ENCODE measurements around the gene DLX6.

Gene DLX6

GRCh38 chr7:97003262-97004246, 1.8 kb upstream of the DLX6 start:
- Histone ChIP-seq H4K20me1 (ENCODE audit: insufficient read depth, low read length) (no peaks in the 10 kb centered on the region), H3K36me3 (replicated peaks; ENCODE audit: low read depth, low read length) (no peaks in the 10 kb centered on the region), H3K79me2 (ENCODE audit: low read length) (no peaks in the 10 kb centered on the region), H3K4me1 (ENCODE audit: low read length) (no peaks in the 10 kb centered on the region), H3K9ac (ENCODE audit: low read length) (no peak overlapping the region), H3K27me3 (ENCODE audit: low read depth, low read length) (peaks cover 4% of the 10 kb centered on the region; the same call in 1 of the 2 replicates), H2AFZ (ENCODE audit: low read depth, low read length) (no peak overlapping the region), H3K27ac (ENCODE audit: low read length) (no peak overlapping the region), H3K4me2 (ENCODE audit: low read length) (no peak overlapping the region), H3K4me3 (ENCODE audit: low read length) (no peak overlapping the region), H3K9me3 (ENCODE audit: insufficient read depth, low read length) (no peaks in the 10 kb centered on the region)
- TF ChIP-seq CTCF (IDR thresholded peaks at IDR 0.05; ENCODE audit: low read depth, low read length) (no peak), EZH2phosphoT487 (IDR thresholded peaks at IDR 0.05; ENCODE audit: low read depth) (no peak)

GRCh38 chr7:97004247-97005182, 838 bp upstream of the DLX6 start:
- H3K27ac ChIP-seq (ENCODE audit: low read length) = no peak overlapping the region

GRCh38 chr7:97006055-97006815, 882 bp downstream of the DLX6 start:
- Histone ChIP-seq H3K4me2 (ENCODE audit: low read length) (no peak overlapping the region), H3K4me3 (ENCODE audit: low read length) (no peak overlapping the region), H3K79me2 (ENCODE audit: low read length) (no peaks in the 10 kb centered on the region), H3K27me3 (ENCODE audit: low read depth, low read length) (peaks cover 9% of the 10 kb centered on the region), H3K4me1 (ENCODE audit: low read length) (no peaks in the 10 kb centered on the region), H3K9me3 (ENCODE audit: insufficient read depth, low read length) (no peaks in the 10 kb centered on the region), H2AFZ (ENCODE audit: low read depth, low read length) (no peak overlapping the region), H3K27ac (ENCODE audit: low read length) (no peak overlapping the region), H3K36me3 (replicated peaks; ENCODE audit: low read depth, low read length) (no peaks in the 10 kb centered on the region), H4K20me1 (ENCODE audit: insufficient read depth, low read length) (no peaks in the 10 kb centered on the region), H3K9ac (ENCODE audit: low read length) (no peak overlapping the region)
- TF ChIP-seq EZH2phosphoT487 (IDR thresholded peaks at IDR 0.05; ENCODE audit: low read depth) (no peak), CTCF (IDR thresholded peaks at IDR 0.05; ENCODE audit: low read depth, low read length) (no peak)

More at GRCh38 chr7:97004247-97005182, 838 bp upstream of the DLX6 start:
- Histone ChIP-seq H3K79me2 (ENCODE audit: low read length) (no peaks in the 10 kb centered on the region), H3K4me1 (ENCODE audit: low read length) (no peaks in the 10 kb centered on the region), H3K9me3 (ENCODE audit: insufficient read depth, low read length) (no peaks in the 10 kb centered on the region), H3K4me2 (ENCODE audit: low read length) (no peak overlapping the region), H3K36me3 (replicated peaks; ENCODE audit: low read depth, low read length) (no peaks in the 10 kb centered on the region), H4K20me1 (ENCODE audit: insufficient read depth, low read length) (no peaks in the 10 kb centered on the region), H2AFZ (ENCODE audit: low read depth, low read length) (no peak overlapping the region), H3K4me3 (ENCODE audit: low read length) (no peak overlapping the region), H3K27me3 (ENCODE audit: low read depth, low read length) (peaks cover 4% of the 10 kb centered on the region; the same call in 1 of the 2 replicates), H3K9ac (ENCODE audit: low read length) (no peak overlapping the region)
- TF ChIP-seq CTCF (IDR thresholded peaks at IDR 0.05; ENCODE audit: low read depth, low read length) (no peak), EZH2phosphoT487 (IDR thresholded peaks at IDR 0.05; ENCODE audit: low read depth) (no peak)

All from OCI-LY3 (cell line).